Choroid plexus epithelial cell (primary cell): ENCODE data around the gene GPC1.
A peak's percentile ranks its signal among the peaks of the same experiment; 100 is the strongest.

Experiments used
- DNase-seq: peaks from one replicate; pipeline ENCODE4 v3.0.0-alpha.2; 2010; ENCODE audit warnings: low read depth
- H3K4me3 ChIP-seq: 2 replicates; pipeline ENCODE4 v1.5.1; 2011; ENCODE audit warnings: low read depth, mild to moderate bottlenecking, control low read depth, low read length, moderate library complexity
- TF ChIP-seq, protein P1 (sequence below): conservative IDR thresholded peaks from 2 replicates; pipeline ENCODE4 v1.5.1; 2011; ENCODE audit warnings: low read depth, mild to moderate bottlenecking, control low read depth, inconsistent platforms, low read length, moderate library complexity

Gene GPC1

GRCh38 chr2:240510513-240511210, 75.2 kb downstream of the GPC1 start:
- TF ChIP-seq, protein P1, sequence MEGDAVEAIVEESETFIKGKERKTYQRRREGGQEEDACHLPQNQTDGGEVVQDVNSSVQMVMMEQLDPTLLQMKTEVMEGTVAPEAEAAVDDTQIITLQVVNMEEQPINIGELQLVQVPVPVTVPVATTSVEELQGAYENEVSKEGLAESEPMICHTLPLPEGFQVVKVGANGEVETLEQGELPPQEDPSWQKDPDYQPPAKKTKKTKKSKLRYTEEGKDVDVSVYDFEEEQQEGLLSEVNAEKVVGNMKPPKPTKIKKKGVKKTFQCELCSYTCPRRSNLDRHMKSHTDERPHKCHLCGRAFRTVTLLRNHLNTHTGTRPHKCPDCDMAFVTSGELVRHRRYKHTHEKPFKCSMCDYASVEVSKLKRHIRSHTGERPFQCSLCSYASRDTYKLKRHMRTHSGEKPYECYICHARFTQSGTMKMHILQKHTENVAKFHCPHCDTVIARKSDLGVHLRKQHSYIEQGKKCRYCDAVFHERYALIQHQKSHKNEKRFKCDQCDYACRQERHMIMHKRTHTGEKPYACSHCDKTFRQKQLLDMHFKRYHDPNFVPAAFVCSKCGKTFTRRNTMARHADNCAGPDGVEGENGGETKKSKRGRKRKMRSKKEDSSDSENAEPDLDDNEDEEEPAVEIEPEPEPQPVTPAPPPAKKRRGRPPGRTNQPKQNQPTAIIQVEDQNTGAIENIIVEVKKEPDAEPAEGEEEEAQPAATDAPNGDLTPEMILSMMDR = no peak
- no peak for DNase-seq
- no peak overlapping the region for H3K4me3 ChIP-seq

GRCh38 chr2:240511351-240512108, 76.1 kb downstream of the GPC1 start:
- TF ChIP-seq, protein P1 = no peak
- no peak for DNase-seq
- H3K4me3 ChIP-seq = no peak overlapping the region

DNA sequence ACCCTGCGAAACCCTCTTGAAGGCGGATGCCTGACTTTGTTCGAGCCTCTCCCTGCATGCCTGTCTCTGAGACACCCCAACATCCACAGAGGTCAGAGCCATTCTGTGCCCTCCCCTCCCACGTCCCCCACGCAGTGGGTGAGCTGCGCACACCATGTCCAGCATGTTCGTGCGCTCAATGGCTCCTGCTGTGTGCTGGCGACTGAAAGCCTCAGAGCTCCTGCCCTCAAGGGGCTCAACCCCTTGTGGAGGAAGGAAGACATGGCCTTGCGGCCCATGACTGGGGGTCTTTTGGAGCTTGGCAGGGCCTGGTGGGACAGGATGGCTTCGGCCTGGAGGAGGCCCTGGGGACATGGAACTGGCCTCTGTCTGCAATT, 76.6 kb downstream of the GPC1 start:
- H3K4me3 ChIP-seq = no peak overlapping the region
- TF ChIP-seq, protein P1 = no peak
- no peak for DNase-seq

GRCh38 chr2:240512666-240513535, 77.4 kb downstream of the GPC1 start:
- H3K4me3 ChIP-seq = no peak overlapping the region
- no peak for DNase-seq
- TF ChIP-seq, protein P1 = no peak

GRCh38 chr2:240513549-240514287, 78.3 kb downstream of the GPC1 start:
- TF ChIP-seq, protein P1 = peak; percentile 98
- H3K4me3 ChIP-seq = no peak overlapping the region
- peak; percentile 91 for DNase-seq

DNA sequence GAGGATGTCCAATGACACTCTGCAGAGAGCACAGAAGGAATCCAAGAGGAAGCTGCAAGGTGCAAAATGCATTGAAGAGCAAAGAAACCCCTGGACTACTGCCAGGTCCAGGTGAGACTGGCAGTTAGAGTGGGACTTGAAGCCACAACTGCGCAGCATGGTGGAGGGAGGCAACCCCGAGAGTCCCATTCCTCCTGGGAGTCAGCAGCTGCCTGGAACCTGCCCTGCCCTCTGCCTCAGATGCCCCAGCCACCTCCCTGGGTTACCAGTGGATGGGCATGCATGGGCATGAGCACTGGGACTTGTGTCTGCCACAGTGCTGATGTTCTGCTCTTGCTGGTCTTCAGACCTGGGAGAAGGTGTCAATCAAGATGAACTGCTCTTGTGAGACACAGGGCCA, 79.2 kb downstream of the GPC1 start:
- TF ChIP-seq, protein P1 = no peak
- no peak for DNase-seq
- H3K4me3 ChIP-seq = no peak overlapping the region
